ENCODE results near the gene AGAP1. TPM values are rescaled to one million over a fixed set of nuclear protein-coding genes. Genes with fewer than 3 reads are reported as not detected.

The AGAP1 gene
- total RNA-seq, 4 donors from 2014 or later = 33.7 to 55.2 (median 37.5) TPM

GRCh38 chr2:236046715-236047114 is 552.9 kb downstream of the AGAP1 start:
- Histone ChIP-seq H3K9me3 (no peaks in the 10 kb centered on the region), H3K27ac (no peak overlapping the region), H3K4me3 (no peak overlapping the region), H3K27me3 (no peaks in the 10 kb centered on the region), H3K4me1 (no peaks in the 10 kb centered on the region), H3K36me3 (peaks cover 0 to 96% of the 10 kb centered on the region in 2 donors)
- ATAC-seq = no peak
- 89 to 100% methylated on average over 1 to 3 of the region's 3 CpGs for WGBS, 2 donors (ENCODE audit: low coverage in 1 of 2)
- TF ChIP-seq POLR2AphosphoS5 (IDR thresholded peaks at IDR 0.05) (no peak), POLR2A (IDR thresholded peaks at IDR 0.05) (no peak), CTCF (IDR thresholded peaks at IDR 0.05) (no peak), EP300 (IDR thresholded peaks at IDR 0.05) (no peak)

- peaks cover 0 to 96% of the 10 kb centered on the region in 2 donors for H3K36me3 ChIP-seq
- no peak for ATAC-seq
- WGBS, 2 donors (ENCODE audit: low coverage in 1 of 2) = 86 to 95% methylated on average over 9 to 10 of the region's 10 CpGs
- no peaks in the 10 kb centered on the region for H3K27me3 ChIP-seq
- no peak overlapping the region for H3K27ac ChIP-seq
- H3K9me3 ChIP-seq = no peaks in the 10 kb centered on the region
- H3K4me3 ChIP-seq = no peak overlapping the region
- TF ChIP-seq CTCF (IDR thresholded peaks at IDR 0.05) = no peak
- TF ChIP-seq EP300 (IDR thresholded peaks at IDR 0.05) = no peak
- TF ChIP-seq POLR2AphosphoS5 (IDR thresholded peaks at IDR 0.05) = no peak
- no peak for TF ChIP-seq POLR2A (IDR thresholded peaks at IDR 0.05)
- no peaks in the 10 kb centered on the region for H3K4me1 ChIP-seq
Observed at GRCh38 chr2:236047176-236047575, 553.3 kb downstream of the AGAP1 start.

- Histone ChIP-seq H3K27ac (no peak overlapping the region), H3K36me3 (peaks cover 0 to 96% of the 10 kb centered on the region in 2 donors), H3K27me3 (no peaks in the 10 kb centered on the region), H3K4me1 (no peaks in the 10 kb centered on the region), H3K9me3 (no peaks in the 10 kb centered on the region), H3K4me3 (no peak overlapping the region)
- WGBS, 2 donors (ENCODE audit: low coverage in 1 of 2) = 96 to 98% methylated on average over 7 to 9 of the region's 10 CpGs
- no peak for ATAC-seq
- TF ChIP-seq CTCF (IDR thresholded peaks at IDR 0.05) = no peak
- no peak for TF ChIP-seq EP300 (IDR thresholded peaks at IDR 0.05)
- no peak for TF ChIP-seq POLR2A (IDR thresholded peaks at IDR 0.05)
Observed at GRCh38 chr2:236047886-236048540, 554.2 kb downstream of the AGAP1 start.

- Histone ChIP-seq H3K9me3 (no peaks in the 10 kb centered on the region), H3K27me3 (no peaks in the 10 kb centered on the region), H3K36me3 (peaks cover 0 to 78% of the 10 kb centered on the region in 2 donors), H3K4me3 (no peak overlapping the region), H3K4me1 (no peaks in the 10 kb centered on the region), H3K27ac (no peak overlapping the region)
- no peak for TF ChIP-seq POLR2A (IDR thresholded peaks at IDR 0.05)
- TF ChIP-seq CTCF (IDR thresholded peaks at IDR 0.05) = no peak
- TF ChIP-seq EP300 (IDR thresholded peaks at IDR 0.05) = no peak
- TF ChIP-seq POLR2AphosphoS5 (IDR thresholded peaks at IDR 0.05) = no peak
- no peak for ATAC-seq
- WGBS, 2 donors (ENCODE audit: low coverage in 1 of 2) = 84 to 91% methylated on average over 7 to 8 of the region's 8 CpGs
Observed at GRCh38 chr2:236049981-236050380, 556.1 kb downstream of the AGAP1 start.

- no peak overlapping the region for H3K27ac ChIP-seq
- TF ChIP-seq CTCF (IDR thresholded peaks at IDR 0.05) = no peak
- no peak for TF ChIP-seq POLR2A (IDR thresholded peaks at IDR 0.05)
- TF ChIP-seq EP300 (IDR thresholded peaks at IDR 0.05) = no peak
- TF ChIP-seq POLR2AphosphoS5 (IDR thresholded peaks at IDR 0.05) = no peak
- H3K4me1 ChIP-seq = no peaks in the 10 kb centered on the region
- H3K9me3 ChIP-seq = no peaks in the 10 kb centered on the region
- ATAC-seq = no peak
- 61% methylated on average over 3 of the region's 10 CpGs; no CpG with 5 or more reads in 1 of the 2 donors for WGBS, 2 donors (ENCODE audit: low coverage in 1 of 2)
- no peak overlapping the region for H3K4me3 ChIP-seq
- H3K27me3 ChIP-seq = no peaks in the 10 kb centered on the region
- H3K36me3 ChIP-seq = peaks cover 0 to 72% of the 10 kb centered on the region in 2 donors
Observed at GRCh38 chr2:236051351-236051750, 557.5 kb downstream of the AGAP1 start.
